ENCODE results near the gene CCNL2. TPM values are rescaled to one million over a fixed set of nuclear protein-coding genes. Genes with fewer than 3 reads are reported as not detected.

The CCNL2 gene
- total RNA-seq, 1 experiment from 2014 or later, result 142 TPM

DNA sequence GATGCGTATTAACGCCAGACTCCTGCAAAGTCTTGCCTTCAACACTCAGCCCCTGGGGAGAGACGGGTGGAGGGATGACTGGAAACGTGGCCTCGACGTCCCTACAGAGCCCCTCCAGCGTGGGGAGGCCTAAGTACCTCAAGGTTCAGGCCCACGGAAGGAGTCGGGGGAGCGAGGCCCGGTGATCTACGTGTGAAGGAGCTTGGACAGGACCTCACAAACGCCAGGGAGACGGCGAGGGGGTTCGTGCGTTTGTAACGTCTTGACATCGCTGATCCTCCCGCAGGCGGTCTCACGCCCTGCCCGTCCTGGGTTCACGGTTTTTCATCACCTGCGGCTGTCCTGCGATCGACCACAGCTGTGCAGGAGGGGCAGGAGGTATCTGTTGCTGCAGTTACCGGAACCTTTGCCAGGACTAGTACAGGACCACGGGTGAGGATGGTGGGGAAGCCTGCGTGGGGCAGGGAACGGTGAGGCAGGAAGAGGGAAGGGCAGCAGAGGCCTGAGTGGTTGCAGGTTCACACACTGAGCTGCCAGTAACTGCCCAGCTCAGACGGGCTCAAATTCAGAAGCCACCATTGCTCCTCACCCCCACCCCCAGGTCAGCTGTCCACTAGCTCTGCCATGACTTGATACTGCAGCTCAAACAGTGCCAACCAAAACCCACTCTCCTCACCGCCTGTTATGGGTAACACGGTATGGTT, 889 bp upstream of the CCNL2 start:
- Mint-ChIP-seq H3K4me1 (peaks cover 31% of the 10 kb centered on the region), H3K27ac (peak overlapping the region; percentile 88), H3K36me3 (peaks cover 60% of the 10 kb centered on the region), H3K27me3 (ENCODE audit: low read depth) (no peaks in the 10 kb centered on the region), H3K9me3 (no peaks in the 10 kb centered on the region), H3K4me3 (peak overlapping the region; percentile 85)
- 0 out of 2 replicates have a peak, but pooled peaks have one; percentile 29 for TF ChIP-seq NFE2L1 (CRISPR knock-in tag; IDR thresholded peaks at IDR 0.05)
- 0 out of 2 replicates have a peak, but pooled peaks have one; percentile 24 for TF ChIP-seq FOXP1 (CRISPR knock-in tag; IDR thresholded peaks at IDR 0.05; ENCODE audit: borderline replicate concordance)
- TF ChIP-seq EMX1 (CRISPR knock-in tag; IDR thresholded peaks at IDR 0.05), result peak; percentile 66; the same call in 1 of the 2 replicates
- TF ChIP-seq NR2C2 (CRISPR knock-in tag; IDR thresholded peaks at IDR 0.05), result no peak
- TF ChIP-seq GRHL2 (CRISPR knock-in tag; IDR thresholded peaks at IDR 0.05; ENCODE audit: insufficient replicate concordance, severe bottlenecking), result no peak
- TF ChIP-seq, protein P1, sequence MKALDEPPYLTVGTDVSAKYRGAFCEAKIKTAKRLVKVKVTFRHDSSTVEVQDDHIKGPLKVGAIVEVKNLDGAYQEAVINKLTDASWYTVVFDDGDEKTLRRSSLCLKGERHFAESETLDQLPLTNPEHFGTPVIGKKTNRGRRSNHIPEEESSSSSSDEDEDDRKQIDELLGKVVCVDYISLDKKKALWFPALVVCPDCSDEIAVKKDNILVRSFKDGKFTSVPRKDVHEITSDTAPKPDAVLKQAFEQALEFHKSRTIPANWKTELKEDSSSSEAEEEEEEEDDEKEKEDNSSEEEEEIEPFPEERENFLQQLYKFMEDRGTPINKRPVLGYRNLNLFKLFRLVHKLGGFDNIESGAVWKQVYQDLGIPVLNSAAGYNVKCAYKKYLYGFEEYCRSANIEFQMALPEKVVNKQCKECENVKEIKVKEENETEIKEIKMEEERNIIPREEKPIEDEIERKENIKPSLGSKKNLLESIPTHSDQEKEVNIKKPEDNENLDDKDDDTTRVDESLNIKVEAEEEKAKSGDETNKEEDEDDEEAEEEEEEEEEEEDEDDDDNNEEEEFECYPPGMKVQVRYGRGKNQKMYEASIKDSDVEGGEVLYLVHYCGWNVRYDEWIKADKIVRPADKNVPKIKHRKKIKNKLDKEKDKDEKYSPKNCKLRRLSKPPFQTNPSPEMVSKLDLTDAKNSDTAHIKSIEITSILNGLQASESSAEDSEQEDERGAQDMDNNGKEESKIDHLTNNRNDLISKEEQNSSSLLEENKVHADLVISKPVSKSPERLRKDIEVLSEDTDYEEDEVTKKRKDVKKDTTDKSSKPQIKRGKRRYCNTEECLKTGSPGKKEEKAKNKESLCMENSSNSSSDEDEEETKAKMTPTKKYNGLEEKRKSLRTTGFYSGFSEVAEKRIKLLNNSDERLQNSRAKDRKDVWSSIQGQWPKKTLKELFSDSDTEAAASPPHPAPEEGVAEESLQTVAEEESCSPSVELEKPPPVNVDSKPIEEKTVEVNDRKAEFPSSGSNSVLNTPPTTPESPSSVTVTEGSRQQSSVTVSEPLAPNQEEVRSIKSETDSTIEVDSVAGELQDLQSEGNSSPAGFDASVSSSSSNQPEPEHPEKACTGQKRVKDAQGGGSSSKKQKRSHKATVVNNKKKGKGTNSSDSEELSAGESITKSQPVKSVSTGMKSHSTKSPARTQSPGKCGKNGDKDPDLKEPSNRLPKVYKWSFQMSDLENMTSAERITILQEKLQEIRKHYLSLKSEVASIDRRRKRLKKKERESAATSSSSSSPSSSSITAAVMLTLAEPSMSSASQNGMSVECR (CRISPR knock-in tag; IDR thresholded peaks at IDR 0.05; ENCODE audit: borderline replicate concordance), result peak; percentile 59; the same call in 1 of the 2 replicates
- TF ChIP-seq NR1H2 (CRISPR knock-in tag; IDR thresholded peaks at IDR 0.05), result no peak
- peak; percentile 44; the same call in 1 of the 2 replicates for TF ChIP-seq TEAD1 (CRISPR knock-in tag; IDR thresholded peaks at IDR 0.05)
- 0 out of 2 replicates have a peak, but pooled peaks have one; percentile 48 for TF ChIP-seq PRRX2 (CRISPR knock-in tag; IDR thresholded peaks at IDR 0.05)
- TF ChIP-seq, protein P2, sequence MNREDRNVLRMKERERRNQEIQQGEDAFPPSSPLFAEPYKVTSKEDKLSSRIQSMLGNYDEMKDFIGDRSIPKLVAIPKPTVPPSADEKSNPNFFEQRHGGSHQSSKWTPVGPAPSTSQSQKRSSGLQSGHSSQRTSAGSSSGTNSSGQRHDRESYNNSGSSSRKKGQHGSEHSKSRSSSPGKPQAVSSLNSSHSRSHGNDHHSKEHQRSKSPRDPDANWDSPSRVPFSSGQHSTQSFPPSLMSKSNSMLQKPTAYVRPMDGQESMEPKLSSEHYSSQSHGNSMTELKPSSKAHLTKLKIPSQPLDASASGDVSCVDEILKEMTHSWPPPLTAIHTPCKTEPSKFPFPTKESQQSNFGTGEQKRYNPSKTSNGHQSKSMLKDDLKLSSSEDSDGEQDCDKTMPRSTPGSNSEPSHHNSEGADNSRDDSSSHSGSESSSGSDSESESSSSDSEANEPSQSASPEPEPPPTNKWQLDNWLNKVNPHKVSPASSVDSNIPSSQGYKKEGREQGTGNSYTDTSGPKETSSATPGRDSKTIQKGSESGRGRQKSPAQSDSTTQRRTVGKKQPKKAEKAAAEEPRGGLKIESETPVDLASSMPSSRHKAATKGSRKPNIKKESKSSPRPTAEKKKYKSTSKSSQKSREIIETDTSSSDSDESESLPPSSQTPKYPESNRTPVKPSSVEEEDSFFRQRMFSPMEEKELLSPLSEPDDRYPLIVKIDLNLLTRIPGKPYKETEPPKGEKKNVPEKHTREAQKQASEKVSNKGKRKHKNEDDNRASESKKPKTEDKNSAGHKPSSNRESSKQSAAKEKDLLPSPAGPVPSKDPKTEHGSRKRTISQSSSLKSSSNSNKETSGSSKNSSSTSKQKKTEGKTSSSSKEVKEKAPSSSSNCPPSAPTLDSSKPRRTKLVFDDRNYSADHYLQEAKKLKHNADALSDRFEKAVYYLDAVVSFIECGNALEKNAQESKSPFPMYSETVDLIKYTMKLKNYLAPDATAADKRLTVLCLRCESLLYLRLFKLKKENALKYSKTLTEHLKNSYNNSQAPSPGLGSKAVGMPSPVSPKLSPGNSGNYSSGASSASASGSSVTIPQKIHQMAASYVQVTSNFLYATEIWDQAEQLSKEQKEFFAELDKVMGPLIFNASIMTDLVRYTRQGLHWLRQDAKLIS (CRISPR knock-in tag; IDR thresholded peaks at IDR 0.05; ENCODE audit: borderline replicate concordance), result no peak
- TF ChIP-seq ESRRA (CRISPR knock-in tag; IDR thresholded peaks at IDR 0.05; ENCODE audit: borderline replicate concordance), result peak; percentile 18; the same call in 1 of the 2 replicates
- TF ChIP-seq SMAD4 (CRISPR knock-in tag; IDR thresholded peaks at IDR 0.05), result 0 out of 2 replicates have a peak, but pooled peaks have one; percentile 17
- no peak for TF ChIP-seq FOXJ3 (CRISPR knock-in tag; IDR thresholded peaks at IDR 0.05; ENCODE audit: borderline replicate concordance)
- no peak for TF ChIP-seq TCF7 (CRISPR knock-in tag; IDR thresholded peaks at IDR 0.05; ENCODE audit: low read depth)
- TF ChIP-seq, protein P3, sequence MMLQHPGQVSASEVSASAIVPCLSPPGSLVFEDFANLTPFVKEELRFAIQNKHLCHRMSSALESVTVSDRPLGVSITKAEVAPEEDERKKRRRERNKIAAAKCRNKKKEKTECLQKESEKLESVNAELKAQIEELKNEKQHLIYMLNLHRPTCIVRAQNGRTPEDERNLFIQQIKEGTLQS (CRISPR knock-in tag; conservative IDR thresholded peaks at IDR 0.05), result 0 out of 2 replicates have a peak, but pooled peaks have one; percentile 62
- CTCF ChIA-PET, result interaction anchor here (0.6 to 2.5 kb wide), 6 partner anchors 11 to 105 kb away, joined by 3 to 14 read pairs (median 8); partner anchors contain the start of gene AURKAIP1
- DNase-seq (ENCODE audit: low spot score), result no peak
- POLR2A ChIA-PET, result interaction anchor here (1.2 to 2.3 kb wide), 6 partner anchors 11 to 34 kb away, joined by 3 to 12 read pairs (median 5); partner anchors contain the start of gene AURKAIP1
- ATAC-seq, result no peak

Measured in WTC11 (cell line).